ENCODE data around the gene BTBD18.

The BTBD18 gene, protein sequence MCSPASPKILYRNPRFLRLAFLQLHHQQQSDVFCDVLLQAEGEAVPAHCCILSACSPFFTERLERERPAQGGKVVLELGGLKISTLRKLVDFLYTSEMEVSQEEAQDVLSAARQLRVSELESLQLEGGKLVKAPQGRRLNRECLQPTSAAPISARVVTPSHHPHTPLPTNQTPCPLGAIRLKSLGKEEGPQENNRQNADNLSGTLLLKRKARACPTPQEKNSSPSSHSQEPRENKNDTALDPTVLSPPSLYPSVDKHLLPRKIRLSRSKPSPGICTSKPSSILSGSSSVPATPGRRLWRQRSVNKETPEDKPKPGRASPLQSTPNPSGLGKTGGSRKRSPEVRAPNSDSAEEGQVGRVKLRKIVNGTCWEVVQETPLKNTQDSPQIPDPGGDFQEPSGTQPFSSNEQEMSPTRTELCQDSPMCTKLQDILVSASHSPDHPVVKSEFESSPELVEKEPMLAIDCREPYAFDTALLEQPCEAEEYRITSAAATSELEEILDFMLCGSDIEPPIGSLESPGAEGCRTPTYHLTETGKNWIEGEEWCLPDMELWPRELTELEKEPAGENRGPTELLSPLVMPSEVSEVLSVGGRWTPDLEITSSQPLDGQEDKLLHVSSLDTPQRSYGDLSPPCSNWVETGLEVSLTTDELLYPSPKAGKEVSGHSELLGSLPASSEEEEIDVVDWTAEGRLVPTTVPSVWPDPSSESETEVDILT

GRCh38 chr11:57751676-57752253 is at the start of gene BTBD18:
TSS of gene BTBD18 (minus strand) at chr11:57751819. CDS start at chr11:57751188, 631 bp downstream.
- DNase-seq = peak; percentile 24

GRCh38 chr11:57801183-57801485 is 49.5 kb upstream of the BTBD18 start:
- DNase-seq = peak; percentile 2

- DNase-seq = peak; percentile 70
These were observed 49.0 kb upstream of the BTBD18 start for GRCh38 chr11:57800444-57801182.

DNA sequence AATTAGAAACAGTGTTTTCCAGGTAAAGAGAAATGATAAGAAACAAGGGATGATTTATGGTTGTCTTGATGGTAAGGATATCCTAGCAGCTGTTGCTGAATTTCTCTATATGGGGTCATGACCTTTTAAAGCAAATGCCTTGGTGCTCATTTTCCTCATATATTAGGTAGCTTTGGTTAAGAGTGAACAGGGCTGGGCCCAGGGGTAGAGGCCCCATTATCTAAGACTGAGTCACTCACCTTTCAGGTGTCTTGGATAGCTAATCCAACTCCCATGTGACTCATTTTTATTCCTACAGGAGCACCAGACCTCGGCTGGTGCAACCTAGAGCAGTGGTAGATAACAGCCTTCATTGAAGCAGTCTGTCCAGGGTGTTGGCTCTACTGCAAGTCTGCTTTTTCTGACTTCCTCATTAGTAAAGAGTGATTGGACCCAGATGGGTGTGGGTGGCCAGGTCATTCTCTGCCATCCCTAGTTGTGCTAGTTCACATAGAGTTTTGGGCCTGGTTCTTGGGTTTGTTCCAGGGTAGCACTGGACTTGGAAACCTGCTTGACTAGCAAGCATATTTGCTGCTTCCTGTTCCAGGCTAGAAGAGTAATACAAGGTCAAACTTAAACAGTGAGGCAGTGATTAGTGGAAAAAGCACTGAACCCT is 47.4 kb upstream of the BTBD18 start:
- DNase-seq = peak; percentile 3

- no peak for DNase-seq
These were observed 41.9 kb upstream of the BTBD18 start for GRCh38 chr11:57793351-57794115.

DNA sequence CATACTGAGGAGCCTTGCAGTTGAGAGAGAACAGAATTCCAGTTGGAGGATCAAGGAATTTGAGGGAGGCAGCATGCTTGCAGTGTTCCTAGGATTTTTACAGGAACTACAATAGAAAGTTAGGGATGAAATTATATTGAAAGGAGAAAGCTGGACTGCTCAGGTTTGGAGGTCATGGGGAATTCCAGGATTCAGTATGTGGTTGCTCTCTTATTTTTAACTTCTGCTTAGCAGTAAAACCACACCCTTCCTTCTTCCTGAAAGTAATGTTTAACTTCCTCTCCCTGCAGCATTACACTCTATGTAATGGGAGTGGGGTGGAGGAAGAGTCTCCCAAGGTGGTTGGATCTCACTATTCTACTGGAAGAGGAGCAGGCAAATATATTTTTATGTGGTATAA is 41.3 kb upstream of the BTBD18 start:
- DNase-seq = peak; percentile 38

DNA sequence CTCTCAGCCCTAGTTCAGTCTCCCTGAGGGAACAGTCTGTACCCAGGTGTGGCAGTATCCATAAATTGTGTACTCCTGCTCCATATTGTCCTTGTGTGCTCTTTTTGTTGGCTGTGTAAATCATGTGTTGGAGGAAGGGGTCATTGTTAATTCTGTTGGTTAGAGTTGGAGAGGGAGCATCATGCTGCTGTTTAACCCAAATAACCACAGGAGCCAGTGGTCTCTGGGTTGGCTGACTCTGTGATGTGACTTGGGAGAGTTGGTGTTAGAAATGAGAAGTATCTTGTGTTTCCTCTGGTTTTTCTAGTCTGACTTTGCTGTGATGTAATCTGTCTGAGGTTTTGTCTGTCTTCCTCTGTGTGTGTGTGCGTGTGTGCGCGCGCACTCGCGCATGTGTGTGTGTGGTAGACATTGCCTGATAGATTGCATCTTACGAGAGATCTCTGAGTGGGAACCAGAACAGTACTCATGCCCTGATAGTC is 40.5 kb upstream of the BTBD18 start:
- DNase-seq = peak; percentile 96

GRCh38 chr11:57791321-57792059 is 39.9 kb upstream of the BTBD18 start:
- DNase-seq = no peak

GRCh38 chr11:57788703-57789088 is 37.1 kb upstream of the BTBD18 start:
- no peak for DNase-seq

DNA sequence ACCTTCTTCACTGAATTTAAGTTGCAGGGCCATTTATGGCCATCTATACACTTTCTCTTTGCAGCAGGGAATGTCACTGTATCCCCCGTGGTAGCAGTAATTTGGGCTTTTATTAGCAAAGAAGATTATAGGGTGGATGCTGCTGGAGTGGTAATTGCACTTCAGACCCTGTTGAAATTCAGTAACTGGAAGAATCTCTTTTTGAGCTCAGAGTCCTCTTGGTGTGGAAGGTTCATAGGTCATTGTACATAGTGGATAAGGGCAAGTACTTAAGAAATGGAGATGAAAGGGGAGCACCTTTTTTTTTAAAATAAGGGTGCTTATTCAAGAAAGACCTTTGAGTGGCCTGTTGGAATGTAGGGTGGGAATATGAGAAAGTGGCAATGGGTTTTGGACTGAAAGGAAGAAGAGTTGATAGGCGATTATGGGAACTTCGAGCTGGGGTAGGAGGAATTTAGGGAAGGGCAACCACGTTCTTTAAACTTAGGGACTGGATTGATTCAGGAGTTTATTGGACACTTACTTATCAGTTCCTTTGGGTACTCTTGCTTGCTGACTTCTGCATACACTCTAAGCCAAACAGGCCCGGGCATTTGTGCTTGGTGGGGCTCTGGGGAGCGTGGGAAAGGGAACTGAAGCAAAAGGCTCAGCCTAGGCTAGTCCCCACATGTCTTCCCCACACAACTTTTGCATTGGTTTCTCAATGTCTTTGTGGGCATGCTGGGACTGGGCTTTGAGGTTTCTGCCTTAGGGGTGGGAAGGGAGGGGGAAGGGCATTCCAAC is 36.5 kb upstream of the BTBD18 start:
- DNase-seq = no peak

- no peak for DNase-seq
These were observed 35.5 kb upstream of the BTBD18 start for GRCh38 chr11:57787006-57787604.

DNA sequence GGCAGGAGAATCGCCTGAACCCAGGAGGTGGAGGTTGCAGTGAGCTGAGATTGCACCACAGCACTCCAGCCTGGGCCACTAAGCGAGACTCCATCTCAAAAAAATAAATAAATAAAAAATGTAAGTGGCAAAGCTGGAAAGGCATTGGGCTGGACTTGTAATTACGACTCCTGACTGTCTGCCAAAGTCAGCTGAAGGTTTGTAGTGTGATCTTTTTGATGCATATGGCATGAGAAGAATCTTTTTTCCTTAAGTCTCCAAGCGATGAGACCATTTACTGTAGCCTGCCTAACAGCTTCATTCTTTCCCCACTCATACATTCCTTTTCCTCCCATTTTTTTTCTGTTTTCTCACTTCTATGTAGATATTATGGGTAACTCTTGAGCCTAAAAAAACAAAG is 34.8 kb upstream of the BTBD18 start:
- DNase-seq = no peak

DNA sequence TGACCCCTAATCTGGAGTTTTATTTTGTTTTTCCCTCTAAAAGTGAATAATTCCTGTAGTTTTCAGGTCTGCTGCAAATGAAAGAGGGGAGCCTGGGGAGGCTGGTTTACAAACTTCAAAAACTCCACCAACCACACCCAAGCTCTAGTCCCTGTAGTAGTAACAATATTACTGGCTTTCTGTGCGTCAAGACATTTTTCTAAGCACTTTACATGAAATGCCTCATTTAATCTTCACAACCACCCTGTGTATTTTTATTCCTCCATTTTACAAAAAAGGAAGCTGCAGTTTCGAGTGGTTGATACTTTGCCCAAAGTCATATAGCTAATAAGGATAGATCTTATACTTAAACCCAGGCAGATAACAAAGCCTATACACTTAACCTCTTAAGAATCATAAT is 33.5 kb upstream of the BTBD18 start:
- DNase-seq = no peak

DNA sequence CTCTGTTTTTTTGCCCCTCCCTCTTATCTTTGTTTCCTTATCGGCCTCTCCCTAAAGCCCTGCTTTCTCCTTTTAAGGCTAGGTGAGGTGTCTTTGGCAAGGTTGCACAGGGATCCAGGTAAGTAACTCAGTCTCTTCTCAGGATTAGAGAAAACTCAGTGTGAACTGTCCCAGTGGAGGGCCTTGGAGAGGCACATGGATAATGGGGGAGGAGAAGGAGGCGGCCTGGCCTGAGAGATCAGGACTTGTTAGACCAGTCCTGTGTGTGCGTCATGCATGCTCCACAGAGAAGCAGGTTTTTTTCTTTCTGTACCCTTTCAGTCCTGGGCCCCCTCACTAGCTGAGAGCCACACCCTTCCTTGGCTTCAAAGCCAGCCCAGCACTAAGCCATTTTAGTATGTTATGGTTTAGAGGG is 29.9 kb upstream of the BTBD18 start:
- DNase-seq = no peak

DNA sequence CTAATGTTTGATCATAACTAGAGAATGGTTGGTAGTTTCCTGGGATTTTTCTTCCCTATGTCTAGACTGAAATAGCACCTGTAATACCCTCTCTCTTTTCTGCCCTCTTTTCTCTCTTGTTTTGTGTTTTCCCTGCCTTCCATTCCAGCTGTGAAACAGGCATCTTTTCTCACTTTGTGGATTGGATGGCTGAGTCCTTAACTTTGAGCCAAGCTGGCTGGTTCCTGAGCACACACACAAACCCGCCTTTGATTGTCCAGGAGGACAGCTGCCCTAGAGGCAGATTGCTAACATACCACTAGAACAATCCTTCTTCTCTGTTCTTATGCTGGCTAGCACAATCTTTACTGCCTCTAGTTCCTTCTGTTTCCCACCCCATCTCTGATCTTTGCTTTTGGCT is 27.7 kb upstream of the BTBD18 start:
- DNase-seq = no peak

- no peak for DNase-seq
These were observed 26.9 kb upstream of the BTBD18 start for GRCh38 chr11:57778318-57779037.

DNA sequence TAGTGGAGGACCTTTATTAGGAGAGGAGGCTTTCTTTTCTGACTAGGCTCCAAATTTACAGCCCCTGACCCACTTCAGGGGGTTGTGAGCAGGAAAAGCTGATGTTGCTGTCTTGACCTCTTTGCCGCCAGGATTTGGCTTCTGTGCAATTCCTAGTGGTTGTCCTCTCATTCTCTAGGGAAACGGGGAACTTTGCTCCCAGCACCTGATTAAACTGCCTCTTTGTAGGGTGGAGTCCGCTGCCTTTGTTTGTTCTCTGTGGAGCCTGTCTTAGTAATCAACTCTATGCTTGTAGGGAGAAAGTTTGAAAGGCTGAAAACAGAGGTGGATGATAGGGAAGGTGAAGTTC is 26.3 kb upstream of the BTBD18 start:
- DNase-seq = no peak

DNA sequence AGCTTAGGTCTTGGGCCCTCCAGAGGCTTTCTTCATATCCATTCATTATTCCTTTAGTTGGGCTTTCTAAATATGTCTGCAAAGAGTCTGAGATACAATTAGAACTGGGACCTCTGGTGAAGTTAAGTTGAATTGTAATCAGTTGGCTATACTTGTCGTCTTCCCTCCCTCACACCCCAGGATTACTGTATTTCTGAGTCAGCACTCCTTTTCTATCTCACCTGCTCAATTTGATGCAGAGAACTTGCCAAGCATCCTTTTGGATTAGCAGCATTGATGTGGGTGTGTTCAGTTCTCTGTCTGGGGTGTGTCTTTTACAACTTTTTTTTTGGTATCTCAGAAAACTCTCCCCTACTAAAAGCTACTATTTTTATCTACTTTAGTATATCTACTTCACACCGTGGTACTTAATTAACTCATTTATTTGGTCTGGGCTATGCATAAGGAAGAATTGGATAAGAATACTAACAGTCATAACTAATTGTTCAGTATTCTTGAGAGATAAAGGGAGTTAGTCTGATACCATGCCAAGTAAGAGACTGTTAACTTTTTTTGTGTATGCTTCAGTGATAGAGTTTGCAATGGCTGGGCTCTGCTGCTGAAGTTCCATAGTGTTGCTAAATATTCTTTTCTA is 25.1 kb upstream of the BTBD18 start:
- DNase-seq = no peak

DNA sequence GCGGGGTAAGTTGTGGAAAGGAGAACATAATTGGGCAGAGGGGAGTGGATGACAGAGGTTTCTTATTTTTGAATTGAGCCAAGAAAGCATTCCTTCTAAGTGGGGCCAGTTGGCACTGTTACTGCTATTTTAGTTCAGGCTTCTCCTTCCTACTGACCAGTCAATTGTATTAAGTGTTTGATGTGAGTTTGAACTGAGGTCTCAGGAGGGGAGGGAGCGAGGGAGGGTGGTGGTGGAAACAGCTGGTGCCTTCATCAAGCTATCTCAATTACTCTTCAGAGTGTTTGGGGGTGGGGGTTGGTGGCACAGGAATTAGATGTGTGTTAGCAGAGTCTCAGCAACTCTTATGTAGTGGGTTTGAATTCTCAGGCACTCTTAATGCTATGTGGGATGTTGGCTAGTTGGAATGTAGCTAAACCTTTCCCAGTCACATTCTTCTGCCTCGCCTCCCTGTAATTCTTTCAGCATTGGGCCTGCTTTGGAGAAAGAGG is 24.5 kb upstream of the BTBD18 start:
- DNase-seq = no peak
